ENCODE measurements around the gene CIDEA.

CIDEA gene

GRCh38 chr18:12295389-12296086, 41.4 kb downstream of the CIDEA start:
- Histone ChIP-seq H4K20me1 (ENCODE audit: low read depth, low read length) (no peaks in the 10 kb centered on the region), H3K27me3 (ENCODE audit: low read length) (no peaks in the 10 kb centered on the region), H3K9ac (ENCODE audit: low read length) (no peak overlapping the region), H3K4me3 (ENCODE audit: insufficient read depth, low read length, poor library complexity, severe bottlenecking) (no peak overlapping the region), H3K9me3 (ENCODE audit: insufficient read depth, low read length) (no peaks in the 10 kb centered on the region), H3K4me2 (ENCODE audit: low read depth, low read length, poor library complexity, severe bottlenecking) (no peak overlapping the region), H3K9me2 (replicated peaks; ENCODE audit: insufficient read depth, low read length) (no peaks in the 10 kb centered on the region), H2AFZ (ENCODE audit: low read depth, low read length, severe bottlenecking) (no peak overlapping the region), H3K27ac (ENCODE audit: low read depth, low read length) (no peak overlapping the region), H3K36me3 (ENCODE audit: low read length) (no peaks in the 10 kb centered on the region), H3F3A (ENCODE audit: insufficient read depth) (no peaks in the 10 kb centered on the region), H3K79me2 (ENCODE audit: insufficient read depth, low read length) (no peaks in the 10 kb centered on the region)
- TF ChIP-seq EZH2phosphoT487 (conservative IDR thresholded peaks at IDR 0.05; ENCODE audit: low read length) (no peak), CTCF (IDR thresholded peaks at IDR 0.05; ENCODE audit: insufficient read depth, low read length, poor library complexity, severe bottlenecking) (no peak)

GRCh38 chr18:12296087-12296403, 41.9 kb downstream of the CIDEA start:
- no peak overlapping the region for H3K9ac ChIP-seq (ENCODE audit: low read length)
- no peaks in the 10 kb centered on the region for H3K9me3 ChIP-seq (ENCODE audit: insufficient read depth, low read length)
- H3F3A ChIP-seq (ENCODE audit: insufficient read depth): no peaks in the 10 kb centered on the region
- no peak overlapping the region for H3K27ac ChIP-seq (ENCODE audit: low read depth, low read length)
- H3K9me2 ChIP-seq (replicated peaks; ENCODE audit: insufficient read depth, low read length): no peaks in the 10 kb centered on the region
- H2AFZ ChIP-seq (ENCODE audit: low read depth, low read length, severe bottlenecking): no peak overlapping the region
- TF ChIP-seq CTCF (IDR thresholded peaks at IDR 0.05; ENCODE audit: insufficient read depth, low read length, poor library complexity, severe bottlenecking) (no peak), EZH2phosphoT487 (conservative IDR thresholded peaks at IDR 0.05; ENCODE audit: low read length) (no peak)
- no peaks in the 10 kb centered on the region for H3K79me2 ChIP-seq (ENCODE audit: insufficient read depth, low read length)
- H3K36me3 ChIP-seq (ENCODE audit: low read length): no peaks in the 10 kb centered on the region
- no peak overlapping the region for H3K4me3 ChIP-seq (ENCODE audit: insufficient read depth, low read length, poor library complexity, severe bottlenecking)
- H4K20me1 ChIP-seq (ENCODE audit: low read depth, low read length): no peaks in the 10 kb centered on the region
- no peak overlapping the region for H3K4me2 ChIP-seq (ENCODE audit: low read depth, low read length, poor library complexity, severe bottlenecking)
- H3K27me3 ChIP-seq (ENCODE audit: low read length): no peaks in the 10 kb centered on the region

GRCh38 chr18:12296457-12296856, 42.3 kb downstream of the CIDEA start:
- Histone ChIP-seq H3K79me2 (ENCODE audit: insufficient read depth, low read length) (no peaks in the 10 kb centered on the region), H3K27me3 (ENCODE audit: low read length) (no peaks in the 10 kb centered on the region), H3K36me3 (ENCODE audit: low read length) (no peaks in the 10 kb centered on the region), H3K9me3 (ENCODE audit: insufficient read depth, low read length) (no peaks in the 10 kb centered on the region), H3K4me3 (ENCODE audit: insufficient read depth, low read length, poor library complexity, severe bottlenecking) (no peak overlapping the region), H4K20me1 (ENCODE audit: low read depth, low read length) (no peaks in the 10 kb centered on the region), H3K9ac (ENCODE audit: low read length) (no peak overlapping the region), H2AFZ (ENCODE audit: low read depth, low read length, severe bottlenecking) (no peak overlapping the region), H3K4me2 (ENCODE audit: low read depth, low read length, poor library complexity, severe bottlenecking) (no peak overlapping the region), H3K27ac (ENCODE audit: low read depth, low read length) (no peak overlapping the region), H3F3A (ENCODE audit: insufficient read depth) (no peaks in the 10 kb centered on the region), H3K9me2 (replicated peaks; ENCODE audit: insufficient read depth, low read length) (no peaks in the 10 kb centered on the region)
- TF ChIP-seq CTCF (IDR thresholded peaks at IDR 0.05; ENCODE audit: insufficient read depth, low read length, poor library complexity, severe bottlenecking) (no peak), EZH2phosphoT487 (conservative IDR thresholded peaks at IDR 0.05; ENCODE audit: low read length) (no peak)

All from SU-DHL-6 (cell line).